Chondrocyte (in vitro differentiated cells): ENCODE measurements around the gene GAA. TPM values are rescaled to one million over a fixed set of nuclear protein-coding genes. Genes with fewer than 3 reads are reported as not detected.
"Not testable (repeated sequence)": the region's sequence is repeated elsewhere in the genome, so short reads cannot be mapped to it uniquely, and the experiment has no call there.

Experiments used
- DNase-seq: peaks from one replicate; pipeline ENCODE4 v3.0.0; 2021; ENCODE audit warnings: mixed read lengths, low spot score
- H3K27ac Mint-ChIP-seq: one replicate; pipeline ENCODE4 v1.8.0; 2021; ENCODE audit warnings: mild to moderate bottlenecking, moderate library complexity, mixed read lengths; ENCODE audit not compliant: unreplicated experiment
- H3K27me3 Mint-ChIP-seq: 2 replicates; pipeline ENCODE4 v1.8.0; 2021; ENCODE audit warnings: low read depth, mixed read lengths
- H3K36me3 Mint-ChIP-seq: 2 replicates; pipeline ENCODE4 v1.8.0; 2021; ENCODE audit warnings: low read depth, mixed read lengths
- H3K4me1 Mint-ChIP-seq: 2 replicates; pipeline ENCODE4 v1.8.0; 2021; ENCODE audit warnings: low read depth, mild to moderate bottlenecking, mixed read lengths
- H3K4me3 Mint-ChIP-seq: one replicate; pipeline ENCODE4 v1.8.0; 2021; ENCODE audit warnings: mild to moderate bottlenecking, moderate library complexity, mixed read lengths; ENCODE audit not compliant: unreplicated experiment
- H3K9me3 Mint-ChIP-seq: 2 replicates; pipeline ENCODE4 v1.8.0; 2021; ENCODE audit warnings: low read depth, mixed read lengths
- total RNA-seq: library from RNA; stranded (reverse); gene quantifications from 3 replicates; pipeline ENCODE4 v1.2.1, GENCODE V29; 2021
- TF ChIP-seq, protein P1 (sequence below): fragments of 200-600 bp; sonication (generic); IDR thresholded peaks from 2 replicates; pipeline ENCODE4 v1.5.0; 2021; ENCODE audit warnings: antibody characterized with exemption, mild to moderate bottlenecking, moderate library complexity

Gene GAA
- total RNA-seq, 1 donor from 2014 or later = 45.7 TPM

DNA sequence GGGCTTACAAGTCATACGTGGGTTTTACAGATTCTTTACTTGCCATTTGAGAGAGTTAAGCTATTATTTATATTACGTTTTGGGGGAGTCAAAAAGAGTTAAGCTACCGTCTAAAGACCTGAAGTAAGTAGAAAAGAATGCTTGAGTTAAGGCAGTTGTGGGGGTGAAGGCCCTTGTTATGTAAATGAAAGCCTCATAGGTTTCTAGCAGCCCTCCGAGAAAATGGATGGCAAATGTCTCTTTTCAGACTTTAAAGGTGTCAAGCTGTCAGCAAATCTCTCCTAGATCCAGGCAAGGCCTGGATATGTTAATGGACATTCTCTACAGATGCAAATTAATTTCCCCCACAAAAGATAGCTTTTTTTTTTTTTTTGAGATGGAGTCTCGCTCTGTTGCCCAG is 52.8 kb downstream of the GAA start:
- no peak overlapping the region for H3K4me3 Mint-ChIP-seq
- H3K27me3 Mint-ChIP-seq = no peaks in the 10 kb centered on the region
- peaks cover 33% of the 10 kb centered on the region for H3K4me1 Mint-ChIP-seq
- no peak overlapping the region for H3K27ac Mint-ChIP-seq
- DNase-seq = no peak
- peaks cover 10% of the 10 kb centered on the region for H3K9me3 Mint-ChIP-seq
- TF ChIP-seq, protein P1, sequence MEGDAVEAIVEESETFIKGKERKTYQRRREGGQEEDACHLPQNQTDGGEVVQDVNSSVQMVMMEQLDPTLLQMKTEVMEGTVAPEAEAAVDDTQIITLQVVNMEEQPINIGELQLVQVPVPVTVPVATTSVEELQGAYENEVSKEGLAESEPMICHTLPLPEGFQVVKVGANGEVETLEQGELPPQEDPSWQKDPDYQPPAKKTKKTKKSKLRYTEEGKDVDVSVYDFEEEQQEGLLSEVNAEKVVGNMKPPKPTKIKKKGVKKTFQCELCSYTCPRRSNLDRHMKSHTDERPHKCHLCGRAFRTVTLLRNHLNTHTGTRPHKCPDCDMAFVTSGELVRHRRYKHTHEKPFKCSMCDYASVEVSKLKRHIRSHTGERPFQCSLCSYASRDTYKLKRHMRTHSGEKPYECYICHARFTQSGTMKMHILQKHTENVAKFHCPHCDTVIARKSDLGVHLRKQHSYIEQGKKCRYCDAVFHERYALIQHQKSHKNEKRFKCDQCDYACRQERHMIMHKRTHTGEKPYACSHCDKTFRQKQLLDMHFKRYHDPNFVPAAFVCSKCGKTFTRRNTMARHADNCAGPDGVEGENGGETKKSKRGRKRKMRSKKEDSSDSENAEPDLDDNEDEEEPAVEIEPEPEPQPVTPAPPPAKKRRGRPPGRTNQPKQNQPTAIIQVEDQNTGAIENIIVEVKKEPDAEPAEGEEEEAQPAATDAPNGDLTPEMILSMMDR = no peak
- H3K36me3 Mint-ChIP-seq = no peaks in the 10 kb centered on the region

DNA sequence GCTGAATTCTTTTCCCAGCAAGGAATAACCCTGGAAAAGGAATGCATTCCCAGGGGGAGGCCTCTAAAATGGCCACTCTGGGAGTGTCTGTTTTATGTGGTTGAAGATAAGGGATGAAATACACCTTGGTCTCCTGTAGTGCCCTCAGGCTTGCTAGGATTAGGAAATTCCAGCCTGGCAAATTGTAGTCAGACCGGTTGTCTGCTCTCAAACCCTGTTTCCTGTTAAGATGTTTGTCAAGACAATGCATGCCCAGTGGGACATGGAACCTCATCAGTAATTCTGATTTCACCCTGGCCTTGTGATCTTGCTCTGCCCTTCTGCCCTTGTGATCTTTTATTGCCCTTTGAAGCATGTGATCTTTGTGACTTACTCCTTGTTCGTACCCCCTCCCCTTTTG is 54.2 kb downstream of the GAA start:
- not testable (repeated sequence) for H3K36me3 Mint-ChIP-seq, DNase-seq, H3K4me3 Mint-ChIP-seq, H3K27ac Mint-ChIP-seq, H3K27me3 Mint-ChIP-seq
- Mint-ChIP-seq H3K4me1 (peaks cover 27% of the 10 kb centered on the region), H3K9me3 (peaks cover 10% of the 10 kb centered on the region)

DNA sequence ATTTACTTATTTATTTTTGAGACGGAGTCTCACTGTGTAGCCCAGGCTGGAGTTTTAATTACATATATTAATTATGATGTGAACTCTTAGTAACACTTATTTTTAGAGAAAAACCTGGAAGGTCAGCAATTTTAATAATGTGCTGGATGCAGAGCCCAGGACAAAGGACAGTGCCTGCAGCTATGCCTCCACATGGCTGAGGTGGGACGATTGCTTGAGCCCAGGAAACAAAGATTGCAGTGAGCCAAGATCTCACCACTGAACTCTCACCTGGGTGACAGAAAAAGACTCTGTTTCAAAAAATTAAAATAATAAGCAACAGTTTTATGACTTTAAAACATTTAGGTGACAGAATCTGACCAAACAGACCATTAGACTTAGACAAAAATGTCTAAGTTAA is 57.5 kb downstream of the GAA start:
- TF ChIP-seq, protein P1 = no peak
- DNase-seq = no peak
- Mint-ChIP-seq H3K4me1 (peaks cover 3% of the 10 kb centered on the region), H3K9me3 (peaks cover 10% of the 10 kb centered on the region), H3K36me3 (no peaks in the 10 kb centered on the region), H3K27ac (no peak overlapping the region), H3K27me3 (peaks cover 3% of the 10 kb centered on the region), H3K4me3 (no peak overlapping the region)

DNA sequence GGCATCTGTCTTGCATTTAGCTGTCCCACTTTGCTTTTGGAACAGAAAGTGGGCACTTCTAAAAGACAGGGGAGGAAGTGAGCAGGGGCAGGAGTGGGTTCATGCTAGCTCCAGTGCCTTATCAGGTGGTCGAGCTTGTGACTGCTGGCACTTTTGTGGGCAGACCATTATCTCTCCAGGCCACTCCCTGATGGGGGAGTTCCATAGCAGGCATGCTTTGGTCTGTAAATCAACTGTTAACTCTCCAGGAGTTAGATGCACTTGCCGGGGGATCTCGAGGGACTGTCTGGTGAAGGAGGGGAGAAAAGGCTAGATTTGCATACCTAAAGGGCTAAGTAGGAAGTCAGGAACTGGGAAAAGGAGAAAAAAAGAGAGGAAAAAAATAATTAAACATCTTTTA is 59.2 kb downstream of the GAA start:
- TF ChIP-seq, protein P1 = no peak
- Mint-ChIP-seq H3K4me1 (peaks cover 3% of the 10 kb centered on the region), H3K27ac (no peak overlapping the region), H3K27me3 (peaks cover 7% of the 10 kb centered on the region), H3K36me3 (no peaks in the 10 kb centered on the region), H3K9me3 (peaks cover 6% of the 10 kb centered on the region), H3K4me3 (no peak overlapping the region)
- no peak for DNase-seq

DNA sequence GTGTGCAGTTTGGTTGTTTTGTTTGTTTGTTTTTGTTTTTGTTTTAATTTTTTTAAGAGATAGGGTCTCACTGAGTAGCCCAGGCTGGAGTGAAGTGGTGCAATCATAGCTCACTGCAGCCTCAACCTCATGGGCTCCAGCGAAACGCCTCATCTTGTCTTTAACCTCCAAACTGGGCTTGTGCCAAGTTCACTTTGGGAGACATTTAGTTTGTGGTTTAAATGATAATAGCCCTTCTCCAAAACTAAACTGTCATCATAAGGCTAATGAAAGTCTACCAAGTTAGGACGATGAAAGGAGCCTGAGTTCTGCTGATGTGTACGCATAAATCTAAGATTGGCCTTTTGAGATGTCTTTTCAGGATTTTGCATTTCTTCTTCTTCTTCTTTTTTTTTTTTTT is 62.0 kb downstream of the GAA start:
- DNase-seq = no peak
- no peaks in the 10 kb centered on the region for H3K9me3 Mint-ChIP-seq
- no peak overlapping the region for H3K4me3 Mint-ChIP-seq
- H3K27ac Mint-ChIP-seq = no peak overlapping the region
- H3K27me3 Mint-ChIP-seq = peaks cover 7% of the 10 kb centered on the region
- H3K36me3 Mint-ChIP-seq = no peaks in the 10 kb centered on the region
- peaks cover 4% of the 10 kb centered on the region for H3K4me1 Mint-ChIP-seq
- TF ChIP-seq, protein P1 = no peak

DNA sequence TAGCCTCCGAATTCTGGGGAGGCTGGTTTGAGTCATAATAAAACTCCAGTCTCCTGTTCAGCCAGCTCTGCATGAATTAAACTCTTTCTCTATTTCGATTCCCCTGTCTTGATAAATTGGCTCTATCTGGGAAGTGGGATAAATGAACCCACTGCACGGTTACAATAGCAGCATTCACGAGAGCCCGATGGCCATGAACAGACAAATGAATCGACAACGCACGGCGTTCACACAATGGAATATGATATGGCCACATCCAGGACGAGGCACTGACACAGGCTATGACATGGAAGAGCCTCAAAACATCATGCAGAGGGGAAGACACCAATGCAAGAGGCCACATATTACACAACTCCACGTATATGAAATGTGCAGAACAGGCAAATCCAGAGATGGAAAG is 62.8 kb downstream of the GAA start:
- Mint-ChIP-seq H3K4me3 (no peak overlapping the region), H3K27me3 (peaks cover 7% of the 10 kb centered on the region), H3K4me1 (peaks cover 4% of the 10 kb centered on the region), H3K36me3 (peaks cover 2% of the 10 kb centered on the region), H3K27ac (no peak overlapping the region), H3K9me3 (no peaks in the 10 kb centered on the region)
- TF ChIP-seq, protein P1 = no peak
- no peak for DNase-seq
